GM23338 (cell line): ENCODE data around the gene ARSD. TPM values are rescaled to one million over a fixed set of nuclear protein-coding genes. Genes with fewer than 3 reads are reported as not detected.

Experiments used
- ATAC-seq: fragments of 200-7000 bp; cut with Tn5 transposase; 3 replicates; pipeline ENCODE4 v1.9.1; 2020
- DNase-seq: peaks from one replicate; pipeline ENCODE4 v3.0.0-alpha.2; 2015; ENCODE audit warnings: low spot score
- H2AFZ ChIP-seq: fragments of 200-600 bp; sonication (generic); 2 replicates; pipeline ENCODE4 v1.8.0; 2016; ENCODE audit warnings: antibody characterized with exemption, mild to moderate bottlenecking, moderate library complexity
- H3F3A ChIP-seq: fragments of 200-600 bp; sonication (generic); replicated peaks from 2 replicates; pipeline ENCODE4 v1.8.0; 2017; ENCODE audit warnings: antibody characterized with exemption, mixed run types, low read depth
- H3K27ac ChIP-seq: fragments of 200-600 bp; sonication (generic); 2 replicates; pipeline ENCODE4 v1.6.1; 2016; ENCODE audit warnings: low read depth
- H3K27me3 ChIP-seq: fragments of 200-600 bp; sonication (generic); 2 replicates; pipeline ENCODE4 v1.8.0; 2016; ENCODE audit warnings: mild to moderate bottlenecking, mixed run types, moderate library complexity; ENCODE audit not compliant: insufficient read depth
- H3K36me3 ChIP-seq: fragments of 200-600 bp; sonication (generic); 2 replicates; pipeline ENCODE4 v1.8.0; 2016; ENCODE audit warnings: mild to moderate bottlenecking; ENCODE audit not compliant: insufficient read depth
- H3K4me1 ChIP-seq: fragments of 200-600 bp; sonication (generic); 2 replicates; pipeline ENCODE4 v1.8.0; 2016; ENCODE audit warnings: mild to moderate bottlenecking, moderate library complexity; ENCODE audit not compliant: insufficient read depth
- H3K4me2 ChIP-seq: fragments of 200-600 bp; sonication (generic); 2 replicates; pipeline ENCODE4 v1.7.1; 2017; ENCODE audit warnings: mixed run types
- H3K4me3 ChIP-seq: fragments of 200-600 bp; sonication (generic); 2 replicates; pipeline ENCODE4 v1.6.1; 2016; ENCODE audit warnings: mixed run types
- H3K79me2 ChIP-seq: fragments of 200-600 bp; sonication (generic); replicated peaks from 2 replicates; pipeline ENCODE4 v1.8.0; 2017; ENCODE audit warnings: mild to moderate bottlenecking; ENCODE audit not compliant: insufficient read depth
- H3K9me2 ChIP-seq: fragments of 200-600 bp; sonication (generic); 2 replicates; pipeline ENCODE4 v1.8.0; 2017; ENCODE audit not compliant: insufficient read depth
- H4K20me1 ChIP-seq: fragments of 200-600 bp; sonication (generic); replicated peaks from 2 replicates; pipeline ENCODE4 v1.8.0; 2017; ENCODE audit warnings: mild to moderate bottlenecking; ENCODE audit not compliant: insufficient read depth
- H3K27ac Mint-ChIP-seq: 2 replicates; pipeline ENCODE4 v1.8.0; 2020; ENCODE audit warnings: inconsistent platforms, mild to moderate bottlenecking, moderate library complexity, mixed read lengths
- H3K27me3 Mint-ChIP-seq: 3 replicates; pipeline ENCODE4 v1.8.0; 2022; ENCODE audit warnings: low read depth, mild to moderate bottlenecking, moderate library complexity, mixed read lengths, inconsistent platforms; ENCODE audit not compliant: insufficient read depth, poor library complexity
- H3K36me3 Mint-ChIP-seq: 3 replicates; pipeline ENCODE4 v1.8.0; 2021; ENCODE audit warnings: low read depth, mild to moderate bottlenecking, inconsistent platforms, moderate library complexity, mixed read lengths
- H3K4me1 Mint-ChIP-seq: 3 replicates; pipeline ENCODE4 v1.8.0; 2020; ENCODE audit warnings: mild to moderate bottlenecking, inconsistent platforms, mixed read lengths
- H3K4me3 Mint-ChIP-seq: 3 replicates; pipeline ENCODE4 v1.8.0; 2021; ENCODE audit warnings: moderate library complexity, mild to moderate bottlenecking, inconsistent platforms, mixed read lengths
- H3K9me3 Mint-ChIP-seq: 3 replicates; pipeline ENCODE4 v1.8.0; 2020; ENCODE audit warnings: moderate library complexity, mild to moderate bottlenecking, inconsistent platforms, mixed read lengths
- CREB1 ChIP-seq: fragments of 250-450 bp; sonication (Bioruptor Pico); IDR thresholded peaks from 2 replicates; pipeline ENCODE4 v1.5.0; 2020; ENCODE audit warnings: low read depth, mild to moderate bottlenecking, moderate library complexity
- EZH2 ChIP-seq: fragments of 200-600 bp; sonication (generic); IDR thresholded peaks from one replicate; pipeline ENCODE4 v1.8.0; 2017; ENCODE audit warnings: antibody characterized with exemption, mild to moderate bottlenecking, low read depth; ENCODE audit not compliant: unreplicated experiment
- EZH2phosphoT487 ChIP-seq: fragments of 200-600 bp; sonication (generic); IDR thresholded peaks from one replicate; pipeline ENCODE4 v1.8.1; 2018; ENCODE audit warnings: antibody characterized with exemption; ENCODE audit not compliant: unreplicated experiment
- JUNB ChIP-seq: IDR thresholded peaks from one replicate; pipeline ENCODE4 v1.6.1; 2016; ENCODE audit warnings: antibody characterized with exemption; ENCODE audit not compliant: unreplicated experiment
- NANOG ChIP-seq: IDR thresholded peaks from 2 replicates; pipeline ENCODE4 v1.6.1; 2016; ENCODE audit warnings: antibody characterized with exemption, borderline replicate concordance
- POLR2AphosphoS5 ChIP-seq: IDR thresholded peaks from 2 replicates; pipeline ENCODE4 v1.6.1; 2016; ENCODE audit warnings: antibody characterized with exemption, low read depth
- STAT1 ChIP-seq: IDR thresholded peaks from one replicate; pipeline ENCODE4 v1.6.1; 2016; ENCODE audit warnings: antibody characterized with exemption; ENCODE audit not compliant: unreplicated experiment
- ZNF114 ChIP-seq: fragments of 250-450 bp; sonication (Bioruptor Pico); IDR thresholded peaks from 2 replicates; pipeline ENCODE4 v1.5.0; 2020; ENCODE audit warnings: mild to moderate bottlenecking, moderate library complexity
- ZNF331 ChIP-seq: fragments of 250-450 bp; sonication (Bioruptor Pico); IDR thresholded peaks from 2 replicates; pipeline ENCODE4 v1.5.0; 2020; ENCODE audit warnings: low read depth, mild to moderate bottlenecking, moderate library complexity
- polyA plus RNA-seq: library from polyadenylated mRNA; unstranded; fragments of >200 nt; fragmentation: Nextera tagmentation; extraction: Ambion mirVana; gene quantifications from 2 replicates; pipeline ENCODE4 v1.2.1, GENCODE V29; 2016
- total RNA-seq: library from RNA; depleted of rRNA; stranded (reverse); fragments of >200 nt; shearing (Covaris generic); gene quantifications from 2 replicates; pipeline ENCODE4 v1.2.3, GENCODE V29; 2014
- TF ChIP-seq, protein P1 (sequence below): fragments of 250-450 bp; sonication (Bioruptor Pico); IDR thresholded peaks from 2 replicates; pipeline ENCODE4 v1.5.0; 2020; ENCODE audit warnings: mild to moderate bottlenecking, moderate library complexity
- TF ChIP-seq, protein P2 (sequence below): IDR thresholded peaks from one replicate; pipeline ENCODE4 v1.6.1; 2018; ENCODE audit warnings: antibody characterized with exemption; ENCODE audit not compliant: unreplicated experiment
- TF ChIP-seq, protein P3 (sequence below), 2 experiments: fragments of 200-600 bp in 1 of 2; sonication (generic) in 1 of 2; conservative IDR thresholded peaks; 2 replicates each; pipeline versions ENCODE4 v1.5.1 to v1.6.1; 2016 to 2017; ENCODE audit warnings: antibody characterized with exemption in 2 of 2, low read depth in 2 of 2, mild to moderate bottlenecking in 2 of 2, moderate library complexity in 1 of 2
- TF ChIP-seq, protein P4 (sequence below): IDR thresholded peaks from 2 replicates; pipeline ENCODE4 v1.6.1; 2016; ENCODE audit warnings: antibody characterized with exemption

The ARSD gene
- total and polyA plus RNA-seq, 2 experiments from 2014 or later, result 1.3 to 1.7 TPM

DNA sequence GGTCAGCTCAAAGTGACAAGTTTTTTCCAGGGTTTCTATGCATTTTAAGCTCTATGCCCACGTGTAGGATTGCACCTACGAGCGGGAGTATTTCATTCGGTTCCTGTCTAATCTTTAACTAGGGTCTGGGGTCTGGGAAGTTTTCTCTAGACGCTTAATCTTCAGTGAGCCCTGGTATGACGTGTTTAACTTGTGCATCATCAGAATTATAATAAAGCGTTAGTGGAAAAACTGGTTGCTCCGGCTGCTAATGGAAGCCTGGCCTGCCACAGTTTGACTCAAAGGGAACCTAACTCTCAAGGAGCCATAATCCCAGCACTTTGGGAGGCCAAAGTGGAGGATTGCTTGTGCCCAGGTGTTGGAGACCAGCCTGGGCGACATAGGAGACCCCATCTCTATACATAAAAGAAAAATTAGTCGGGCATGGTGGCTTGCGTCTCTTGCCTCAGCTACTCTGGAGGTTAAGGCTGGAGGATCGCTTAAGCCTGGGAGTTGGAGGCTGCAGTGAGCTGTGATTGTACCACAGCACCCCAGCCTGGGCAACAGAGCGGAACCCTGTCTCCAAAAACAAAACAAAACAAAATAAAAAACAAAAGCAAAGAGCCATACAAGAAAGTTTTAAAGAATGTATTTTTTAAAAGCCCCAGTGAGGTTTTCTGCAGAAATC lies 30.2 kb downstream of the ARSD start:
- TF ChIP-seq, protein P1, sequence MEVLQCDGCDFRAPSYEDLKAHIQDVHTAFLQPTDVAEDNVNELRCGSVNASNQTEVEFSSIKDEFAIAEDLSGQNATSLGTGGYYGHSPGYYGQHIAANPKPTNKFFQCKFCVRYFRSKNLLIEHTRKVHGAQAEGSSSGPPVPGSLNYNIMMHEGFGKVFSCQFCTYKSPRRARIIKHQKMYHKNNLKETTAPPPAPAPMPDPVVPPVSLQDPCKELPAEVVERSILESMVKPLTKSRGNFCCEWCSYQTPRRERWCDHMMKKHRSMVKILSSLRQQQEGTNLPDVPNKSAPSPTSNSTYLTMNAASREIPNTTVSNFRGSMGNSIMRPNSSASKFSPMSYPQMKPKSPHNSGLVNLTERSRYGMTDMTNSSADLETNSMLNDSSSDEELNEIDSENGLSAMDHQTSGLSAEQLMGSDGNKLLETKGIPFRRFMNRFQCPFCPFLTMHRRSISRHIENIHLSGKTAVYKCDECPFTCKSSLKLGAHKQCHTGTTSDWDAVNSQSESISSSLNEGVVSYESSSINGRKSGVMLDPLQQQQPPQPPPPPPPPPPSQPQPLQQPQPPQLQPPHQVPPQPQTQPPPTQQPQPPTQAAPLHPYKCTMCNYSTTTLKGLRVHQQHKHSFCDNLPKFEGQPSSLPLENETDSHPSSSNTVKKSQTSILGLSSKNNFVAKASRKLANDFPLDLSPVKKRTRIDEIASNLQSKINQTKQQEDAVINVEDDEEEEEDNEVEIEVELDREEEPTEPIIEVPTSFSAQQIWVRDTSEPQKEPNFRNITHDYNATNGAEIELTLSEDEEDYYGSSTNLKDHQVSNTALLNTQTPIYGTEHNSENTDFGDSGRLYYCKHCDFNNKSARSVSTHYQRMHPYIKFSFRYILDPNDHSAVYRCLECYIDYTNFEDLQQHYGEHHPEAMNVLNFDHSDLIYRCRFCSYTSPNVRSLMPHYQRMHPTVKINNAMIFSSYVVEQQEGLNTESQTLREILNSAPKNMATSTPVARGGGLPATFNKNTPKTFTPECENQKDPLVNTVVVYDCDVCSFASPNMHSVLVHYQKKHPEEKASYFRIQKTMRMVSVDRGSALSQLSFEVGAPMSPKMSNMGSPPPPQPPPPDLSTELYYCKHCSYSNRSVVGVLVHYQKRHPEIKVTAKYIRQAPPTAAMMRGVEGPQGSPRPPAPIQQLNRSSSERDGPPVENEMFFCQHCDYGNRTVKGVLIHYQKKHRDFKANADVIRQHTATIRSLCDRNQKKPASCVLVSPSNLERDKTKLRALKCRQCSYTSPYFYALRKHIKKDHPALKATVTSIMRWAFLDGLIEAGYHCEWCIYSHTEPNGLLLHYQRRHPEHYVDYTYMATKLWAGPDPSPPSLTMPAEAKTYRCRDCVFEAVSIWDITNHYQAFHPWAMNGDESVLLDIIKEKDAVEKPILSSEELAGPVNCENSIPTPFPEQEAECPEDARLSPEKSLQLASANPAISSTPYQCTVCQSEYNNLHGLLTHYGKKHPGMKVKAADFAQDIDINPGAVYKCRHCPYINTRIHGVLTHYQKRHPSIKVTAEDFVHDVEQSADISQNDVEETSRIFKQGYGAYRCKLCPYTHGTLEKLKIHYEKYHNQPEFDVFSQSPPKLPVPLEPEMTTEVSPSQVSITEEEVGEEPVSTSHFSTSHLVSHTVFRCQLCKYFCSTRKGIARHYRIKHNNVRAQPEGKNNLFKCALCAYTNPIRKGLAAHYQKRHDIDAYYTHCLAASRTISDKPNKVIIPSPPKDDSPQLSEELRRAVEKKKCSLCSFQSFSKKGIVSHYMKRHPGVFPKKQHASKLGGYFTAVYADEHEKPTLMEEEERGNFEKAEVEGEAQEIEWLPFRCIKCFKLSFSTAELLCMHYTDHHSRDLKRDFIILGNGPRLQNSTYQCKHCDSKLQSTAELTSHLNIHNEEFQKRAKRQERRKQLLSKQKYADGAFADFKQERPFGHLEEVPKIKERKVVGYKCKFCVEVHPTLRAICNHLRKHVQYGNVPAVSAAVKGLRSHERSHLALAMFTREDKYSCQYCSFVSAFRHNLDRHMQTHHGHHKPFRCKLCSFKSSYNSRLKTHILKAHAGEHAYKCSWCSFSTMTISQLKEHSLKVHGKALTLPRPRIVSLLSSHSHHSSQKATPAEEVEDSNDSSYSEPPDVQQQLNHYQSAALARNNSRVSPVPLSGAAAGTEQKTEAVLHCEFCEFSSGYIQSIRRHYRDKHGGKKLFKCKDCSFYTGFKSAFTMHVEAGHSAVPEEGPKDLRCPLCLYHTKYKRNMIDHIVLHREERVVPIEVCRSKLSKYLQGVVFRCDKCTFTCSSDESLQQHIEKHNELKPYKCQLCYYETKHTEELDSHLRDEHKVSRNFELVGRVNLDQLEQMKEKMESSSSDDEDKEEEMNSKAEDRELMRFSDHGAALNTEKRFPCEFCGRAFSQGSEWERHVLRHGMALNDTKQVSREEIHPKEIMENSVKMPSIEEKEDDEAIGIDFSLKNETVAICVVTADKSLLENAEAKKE (CRISPR knock-in tag), result no peak
- TF ChIP-seq NANOG (no peak), EZH2 (no peak), POLR2AphosphoS5 (no peak), CREB1 (CRISPR knock-in tag) (no peak), ZNF331 (CRISPR knock-in tag) (no peak), JUNB (no peak), EZH2phosphoT487 (no peak), STAT1 (no peak), ZNF114 (CRISPR knock-in tag) (no peak)
- TF ChIP-seq, protein P2, sequence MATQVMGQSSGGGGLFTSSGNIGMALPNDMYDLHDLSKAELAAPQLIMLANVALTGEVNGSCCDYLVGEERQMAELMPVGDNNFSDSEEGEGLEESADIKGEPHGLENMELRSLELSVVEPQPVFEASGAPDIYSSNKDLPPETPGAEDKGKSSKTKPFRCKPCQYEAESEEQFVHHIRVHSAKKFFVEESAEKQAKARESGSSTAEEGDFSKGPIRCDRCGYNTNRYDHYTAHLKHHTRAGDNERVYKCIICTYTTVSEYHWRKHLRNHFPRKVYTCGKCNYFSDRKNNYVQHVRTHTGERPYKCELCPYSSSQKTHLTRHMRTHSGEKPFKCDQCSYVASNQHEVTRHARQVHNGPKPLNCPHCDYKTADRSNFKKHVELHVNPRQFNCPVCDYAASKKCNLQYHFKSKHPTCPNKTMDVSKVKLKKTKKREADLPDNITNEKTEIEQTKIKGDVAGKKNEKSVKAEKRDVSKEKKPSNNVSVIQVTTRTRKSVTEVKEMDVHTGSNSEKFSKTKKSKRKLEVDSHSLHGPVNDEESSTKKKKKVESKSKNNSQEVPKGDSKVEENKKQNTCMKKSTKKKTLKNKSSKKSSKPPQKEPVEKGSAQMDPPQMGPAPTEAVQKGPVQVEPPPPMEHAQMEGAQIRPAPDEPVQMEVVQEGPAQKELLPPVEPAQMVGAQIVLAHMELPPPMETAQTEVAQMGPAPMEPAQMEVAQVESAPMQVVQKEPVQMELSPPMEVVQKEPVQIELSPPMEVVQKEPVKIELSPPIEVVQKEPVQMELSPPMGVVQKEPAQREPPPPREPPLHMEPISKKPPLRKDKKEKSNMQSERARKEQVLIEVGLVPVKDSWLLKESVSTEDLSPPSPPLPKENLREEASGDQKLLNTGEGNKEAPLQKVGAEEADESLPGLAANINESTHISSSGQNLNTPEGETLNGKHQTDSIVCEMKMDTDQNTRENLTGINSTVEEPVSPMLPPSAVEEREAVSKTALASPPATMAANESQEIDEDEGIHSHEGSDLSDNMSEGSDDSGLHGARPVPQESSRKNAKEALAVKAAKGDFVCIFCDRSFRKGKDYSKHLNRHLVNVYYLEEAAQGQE, result no peak
- TF ChIP-seq, protein P3, sequence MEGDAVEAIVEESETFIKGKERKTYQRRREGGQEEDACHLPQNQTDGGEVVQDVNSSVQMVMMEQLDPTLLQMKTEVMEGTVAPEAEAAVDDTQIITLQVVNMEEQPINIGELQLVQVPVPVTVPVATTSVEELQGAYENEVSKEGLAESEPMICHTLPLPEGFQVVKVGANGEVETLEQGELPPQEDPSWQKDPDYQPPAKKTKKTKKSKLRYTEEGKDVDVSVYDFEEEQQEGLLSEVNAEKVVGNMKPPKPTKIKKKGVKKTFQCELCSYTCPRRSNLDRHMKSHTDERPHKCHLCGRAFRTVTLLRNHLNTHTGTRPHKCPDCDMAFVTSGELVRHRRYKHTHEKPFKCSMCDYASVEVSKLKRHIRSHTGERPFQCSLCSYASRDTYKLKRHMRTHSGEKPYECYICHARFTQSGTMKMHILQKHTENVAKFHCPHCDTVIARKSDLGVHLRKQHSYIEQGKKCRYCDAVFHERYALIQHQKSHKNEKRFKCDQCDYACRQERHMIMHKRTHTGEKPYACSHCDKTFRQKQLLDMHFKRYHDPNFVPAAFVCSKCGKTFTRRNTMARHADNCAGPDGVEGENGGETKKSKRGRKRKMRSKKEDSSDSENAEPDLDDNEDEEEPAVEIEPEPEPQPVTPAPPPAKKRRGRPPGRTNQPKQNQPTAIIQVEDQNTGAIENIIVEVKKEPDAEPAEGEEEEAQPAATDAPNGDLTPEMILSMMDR (conservative IDR thresholded peaks at IDR 0.05; ENCODE audit: low read depth in 2 of 2), result no peak
- TF ChIP-seq, protein P4, sequence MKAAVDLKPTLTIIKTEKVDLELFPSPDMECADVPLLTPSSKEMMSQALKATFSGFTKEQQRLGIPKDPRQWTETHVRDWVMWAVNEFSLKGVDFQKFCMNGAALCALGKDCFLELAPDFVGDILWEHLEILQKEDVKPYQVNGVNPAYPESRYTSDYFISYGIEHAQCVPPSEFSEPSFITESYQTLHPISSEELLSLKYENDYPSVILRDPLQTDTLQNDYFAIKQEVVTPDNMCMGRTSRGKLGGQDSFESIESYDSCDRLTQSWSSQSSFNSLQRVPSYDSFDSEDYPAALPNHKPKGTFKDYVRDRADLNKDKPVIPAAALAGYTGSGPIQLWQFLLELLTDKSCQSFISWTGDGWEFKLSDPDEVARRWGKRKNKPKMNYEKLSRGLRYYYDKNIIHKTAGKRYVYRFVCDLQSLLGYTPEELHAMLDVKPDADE, result no peak
- Histone ChIP-seq H2AFZ (no peak overlapping the region), H4K20me1 (no peaks in the 10 kb centered on the region), H3K27me3 (no peaks in the 10 kb centered on the region), H3K4me2 (no peak overlapping the region), H3K4me1 (peaks cover 4% of the 10 kb centered on the region; the same call in 1 of the 2 replicates), H3K27ac (peak overlapping the region; percentile 97), H3K79me2 (no peaks in the 10 kb centered on the region), H3K36me3 (no peaks in the 10 kb centered on the region), H3K4me3 (no peak overlapping the region), H3F3A (0 out of 2 replicates have a peak, but pooled peaks cover 3% of the 10 kb centered on the region), H3K9me2 (no peaks in the 10 kb centered on the region)
- DNase-seq (no peak), ATAC-seq (no peak)
- H3K4me3 Mint-ChIP-seq, result no peak overlapping the region
- H3K27ac Mint-ChIP-seq, result peak overlapping the region; percentile 99
- no peaks in the 10 kb centered on the region for H3K27me3 Mint-ChIP-seq
- peaks cover 27% of the 10 kb centered on the region for H3K36me3 Mint-ChIP-seq
- peaks cover 14% of the 10 kb centered on the region; the same call in 2 of the 3 replicates for H3K9me3 Mint-ChIP-seq
- H3K4me1 Mint-ChIP-seq, result peaks cover 20% of the 10 kb centered on the region
